Natural killer cell (primary cell): ENCODE data around the gene RAB3C. TPM values are rescaled to one million over a fixed set of nuclear protein-coding genes. Genes with fewer than 3 reads are reported as not detected.

Experiments
- ATAC-seq, 3 donors: fragments of 150-1000 bp in 2 of 3; fragments of 200-7000 bp in 1 of 3; cut with Tn5 transposase; 1 replicate in 1 of 3; 2 replicates in 2 of 3; pipeline ENCODE4 v1.10.0; 2021; ENCODE audit warnings: mild to moderate bottlenecking in 2 of 3, moderate library complexity in 2 of 3
- DNase-seq, 2 donors: peaks; one replicate each; pipeline versions ENCODE4 v3.0.0 to v3.0.0-alpha.2; 2013 to 2021; ENCODE audit warnings: mixed read lengths in 1 of 2
- H3K27ac ChIP-seq: one replicate; pipeline ENCODE4 v1.5.1; 2013; ENCODE audit warnings: mild to moderate bottlenecking, low read length
- H3K27me3 ChIP-seq: one replicate; pipeline ENCODE4 v1.6.1; 2013; ENCODE audit warnings: low read length; ENCODE audit not compliant: control insufficient read depth, insufficient read depth
- H3K36me3 ChIP-seq: one replicate; pipeline ENCODE4 v1.6.1; 2013; ENCODE audit warnings: low read length; ENCODE audit not compliant: control insufficient read depth, insufficient read depth
- H3K4me1 ChIP-seq: one replicate; pipeline ENCODE4 v1.6.1; 2013; ENCODE audit warnings: low read length; ENCODE audit not compliant: control insufficient read depth, insufficient read depth
- H3K4me3 ChIP-seq: one replicate; pipeline ENCODE4 v1.5.1; 2013; ENCODE audit warnings: low read length
- H3K9me3 ChIP-seq: one replicate; pipeline ENCODE4 v1.6.1; 2013; ENCODE audit warnings: low read length; ENCODE audit not compliant: control insufficient read depth, insufficient read depth
- H3K27ac Mint-ChIP-seq, 2 donors: one replicate each; pipeline ENCODE4 v1.8.0; 2022; ENCODE audit warnings: mild to moderate bottlenecking in 2 of 2, mixed read lengths in 2 of 2, moderate library complexity in 1 of 2
- H3K27me3 Mint-ChIP-seq, 2 donors: one replicate each; pipeline ENCODE4 v1.8.0; 2022; ENCODE audit warnings: low read depth in 2 of 2, mixed read lengths in 2 of 2
- H3K36me3 Mint-ChIP-seq: one replicate; pipeline ENCODE4 v1.8.0; 2022; ENCODE audit warnings: mixed read lengths
- H3K4me1 Mint-ChIP-seq, 2 donors: one replicate each; pipeline ENCODE4 v1.8.0; 2022; ENCODE audit warnings: mixed read lengths in 2 of 2
- H3K4me3 Mint-ChIP-seq: one replicate; pipeline ENCODE4 v1.8.0; 2022; ENCODE audit warnings: mild to moderate bottlenecking, moderate library complexity, mixed read lengths
- H3K9me3 Mint-ChIP-seq, 2 donors: one replicate each; pipeline ENCODE4 v1.8.0; 2022; ENCODE audit warnings: mixed read lengths in 2 of 2
- whole genome bisulfite sequencing: methylation state at CpG from one replicate; pipeline ENCODE4 v1.1.7; 2013; ENCODE audit warnings: missing lambda C conversion rate; ENCODE audit not compliant: insufficient coverage; 5-methylcytosine and 5-hydroxymethylcytosine counted together
- intact Hi-C: fragments of 100-400 bp; cut with micrococcal nuclease; formaldehyde crosslinking; loops from one replicate; pipeline ENCODE4 v1.14.2; 2022
- total RNA-seq, 4 donors: library from RNA; stranded (reverse); fragments of 120-200 nt in 1 of 4; gene quantifications; one replicate each; pipeline versions ENCODE4 v1.2.3 to v1.2.4, GENCODE V29; 2013 to 2022
- TF ChIP-seq, protein P1 (sequence below): fragments of 200-600 bp; IDR thresholded peaks from one replicate; pipeline ENCODE4 v1.8.0; 2022; ENCODE audit warnings: antibody characterized with exemption

RAB3C gene
- total RNA-seq, 3 donors from 2014 or later (not counting 1 experiment from before 2014, with no cell fraction given) = 0.05 TPM; not detected in 2

DNA sequence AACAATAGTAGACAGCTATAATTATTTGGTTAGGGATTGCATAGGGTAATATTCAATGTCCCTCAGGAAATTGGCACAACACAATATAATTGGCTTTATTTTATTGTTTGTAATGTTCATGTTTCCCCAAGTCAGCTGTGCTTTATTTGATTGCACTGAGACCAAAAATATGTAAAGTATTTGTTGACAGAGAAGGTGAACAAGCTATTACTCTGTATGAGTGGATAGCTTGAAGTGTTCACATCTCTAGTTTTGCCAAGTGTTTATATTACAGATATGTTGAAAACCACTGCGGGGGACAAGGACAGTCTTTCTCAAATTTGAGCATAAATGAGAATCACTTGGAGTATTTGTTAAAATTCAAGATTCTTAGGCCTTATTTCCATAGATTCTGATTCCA is 83.3 kb downstream of the RAB3C start:
- TF ChIP-seq, protein P1, sequence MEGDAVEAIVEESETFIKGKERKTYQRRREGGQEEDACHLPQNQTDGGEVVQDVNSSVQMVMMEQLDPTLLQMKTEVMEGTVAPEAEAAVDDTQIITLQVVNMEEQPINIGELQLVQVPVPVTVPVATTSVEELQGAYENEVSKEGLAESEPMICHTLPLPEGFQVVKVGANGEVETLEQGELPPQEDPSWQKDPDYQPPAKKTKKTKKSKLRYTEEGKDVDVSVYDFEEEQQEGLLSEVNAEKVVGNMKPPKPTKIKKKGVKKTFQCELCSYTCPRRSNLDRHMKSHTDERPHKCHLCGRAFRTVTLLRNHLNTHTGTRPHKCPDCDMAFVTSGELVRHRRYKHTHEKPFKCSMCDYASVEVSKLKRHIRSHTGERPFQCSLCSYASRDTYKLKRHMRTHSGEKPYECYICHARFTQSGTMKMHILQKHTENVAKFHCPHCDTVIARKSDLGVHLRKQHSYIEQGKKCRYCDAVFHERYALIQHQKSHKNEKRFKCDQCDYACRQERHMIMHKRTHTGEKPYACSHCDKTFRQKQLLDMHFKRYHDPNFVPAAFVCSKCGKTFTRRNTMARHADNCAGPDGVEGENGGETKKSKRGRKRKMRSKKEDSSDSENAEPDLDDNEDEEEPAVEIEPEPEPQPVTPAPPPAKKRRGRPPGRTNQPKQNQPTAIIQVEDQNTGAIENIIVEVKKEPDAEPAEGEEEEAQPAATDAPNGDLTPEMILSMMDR = no peak
- H3K9me3 ChIP-seq = no peaks in the 10 kb centered on the region
- H3K4me3 Mint-ChIP-seq = no peak overlapping the region
- H3K27ac Mint-ChIP-seq = no peak overlapping the region
- no peaks in the 10 kb centered on the region for H3K27me3 Mint-ChIP-seq
- no peak overlapping the region for H3K4me3 ChIP-seq
- ATAC-seq (no peak), DNase-seq (no peak)
- intact Hi-C loops = no loop called here
- no peaks in the 10 kb centered on the region for H3K36me3 Mint-ChIP-seq
- WGBS = no CpG with 5 or more reads among the region's 1 CpG
- H3K9me3 Mint-ChIP-seq = peaks cover 4 to 9% of the 10 kb centered on the region in 2 donors
- no peak overlapping the region for H3K27ac ChIP-seq
- H3K4me1 Mint-ChIP-seq = no peaks in the 10 kb centered on the region
- H3K27me3 ChIP-seq = no peaks in the 10 kb centered on the region
- H3K4me1 ChIP-seq = no peaks in the 10 kb centered on the region
- no peaks in the 10 kb centered on the region for H3K36me3 ChIP-seq

- Histone ChIP-seq H3K27ac (no peak overlapping the region), H3K4me1 (no peaks in the 10 kb centered on the region), H3K27me3 (no peaks in the 10 kb centered on the region), H3K4me3 (no peak overlapping the region), H3K36me3 (no peaks in the 10 kb centered on the region), H3K9me3 (no peaks in the 10 kb centered on the region)
- Mint-ChIP-seq H3K27me3 (no peaks in the 10 kb centered on the region), H3K4me3 (no peak overlapping the region), H3K27ac (no peak overlapping the region), H3K9me3 (peaks cover 4 to 10% of the 10 kb centered on the region in 2 donors), H3K4me1 (no peaks in the 10 kb centered on the region), H3K36me3 (no peaks in the 10 kb centered on the region)
- intact Hi-C loops = no loop called here
- TF ChIP-seq, protein P1 = no peak
- ATAC-seq (no peak), DNase-seq (no peak)
- 71% methylated on average over 8 of the region's 8 CpGs for WGBS
Observed at GRCh38 chr5:58666598-58667581, 84.0 kb downstream of the RAB3C start.

- WGBS = 91% methylated on average over 2 of the region's 2 CpGs
- DNase-seq (no peak), ATAC-seq (no peak)
- H3K27me3 Mint-ChIP-seq = no peaks in the 10 kb centered on the region
- intact Hi-C loops = no loop called here
- H3K27ac Mint-ChIP-seq = no peak overlapping the region
- no peaks in the 10 kb centered on the region for H3K9me3 ChIP-seq
- H3K4me1 ChIP-seq = no peaks in the 10 kb centered on the region
- TF ChIP-seq, protein P1 = no peak
- no peaks in the 10 kb centered on the region for H3K27me3 ChIP-seq
- no peaks in the 10 kb centered on the region for H3K36me3 ChIP-seq
- no peak overlapping the region for H3K4me3 ChIP-seq
- H3K27ac ChIP-seq = no peak overlapping the region
- H3K4me1 Mint-ChIP-seq = no peaks in the 10 kb centered on the region
- H3K36me3 Mint-ChIP-seq = no peaks in the 10 kb centered on the region
- H3K9me3 Mint-ChIP-seq = peaks cover 5 to 8% of the 10 kb centered on the region in 2 donors
- no peak overlapping the region for H3K4me3 Mint-ChIP-seq
Observed at GRCh38 chr5:58670582-58670981, 87.7 kb downstream of the RAB3C start.
